Bronchial epithelial cell (primary cell): ENCODE results near the gene ANTXR1. TPM values are rescaled to one million over a fixed set of nuclear protein-coding genes. Genes with fewer than 3 reads are reported as not detected.

ENCODE experiments used
- DNase-seq: peaks from one replicate; pipeline ENCODE4 v3.0.0-alpha.2; 2010; ENCODE audit warnings: low read depth
- FAIRE-seq: peaks from 2 replicates; lab custom pipeline; 2011; peaks lifted over from hg19 to GRCh38; lab: Jason Lieb, UNC
- H3K27me3 ChIP-seq: 2 replicates; pipeline ENCODE4 v1.5.1; 2011; ENCODE audit warnings: low read length; ENCODE audit not compliant: control insufficient read depth, insufficient read depth
- H3K36me3 ChIP-seq: 2 replicates; pipeline ENCODE4 v1.5.1; 2011; ENCODE audit warnings: low read length; ENCODE audit not compliant: control insufficient read depth, insufficient read depth
- H3K4me3 ChIP-seq: 2 replicates; pipeline ENCODE4 v1.5.1; 2011; ENCODE audit warnings: mild to moderate bottlenecking, low read depth, low read length, control low read depth
- CTCF ChIP-seq: IDR thresholded peaks from 2 replicates; pipeline ENCODE4 v1.5.1; 2011; ENCODE audit warnings: mild to moderate bottlenecking, moderate library complexity, low read length, control low read depth, inconsistent platforms; ENCODE audit not compliant: insufficient read depth, severe bottlenecking
- total RNA-seq: library from RNA; depleted of rRNA; stranded (reverse); fragments of >200 nt; gene quantifications from 2 replicates; pipeline ENCODE4 v1.2.1, GENCODE V29; 2014

The ANTXR1 gene
- total RNA-seq, 1 donor from 2014 or later: 3.7 TPM

- no peak for DNase-seq
- Histone ChIP-seq H3K36me3 (no peaks in the 10 kb centered on the region), H3K27me3 (peaks cover 3% of the 10 kb centered on the region), H3K4me3 (no peak overlapping the region)
- no peak for TF ChIP-seq CTCF
- no peak for FAIRE-seq
These were observed 34.9 kb upstream of the ANTXR1 start for GRCh38 chr2:68978098-68978497.

- FAIRE-seq: no peak
- DNase-seq: no peak
- Histone ChIP-seq H3K27me3 (peaks cover 3% of the 10 kb centered on the region), H3K36me3 (no peaks in the 10 kb centered on the region), H3K4me3 (no peak overlapping the region)
- no peak for TF ChIP-seq CTCF
These were observed 32.0 kb upstream of the ANTXR1 start for GRCh38 chr2:68980956-68981355.

- Histone ChIP-seq H3K27me3 (peaks cover 2% of the 10 kb centered on the region), H3K36me3 (no peaks in the 10 kb centered on the region), H3K4me3 (no peak overlapping the region)
- FAIRE-seq (no peak), DNase-seq (no peak)
- no peak for TF ChIP-seq CTCF
These were observed 25.9 kb upstream of the ANTXR1 start for GRCh38 chr2:68987021-68987503.

- no peak for FAIRE-seq
These were observed 23.9 kb upstream of the ANTXR1 start for GRCh38 chr2:68989035-68989434.

GRCh38 chr2:68992341-68992740, 20.6 kb upstream of the ANTXR1 start:
- no peak overlapping the region for H3K4me3 ChIP-seq
- H3K27me3 ChIP-seq: peaks cover 2% of the 10 kb centered on the region
- FAIRE-seq (no peak), DNase-seq (no peak)
- no peaks in the 10 kb centered on the region for H3K36me3 ChIP-seq
- TF ChIP-seq CTCF: no peak

More at GRCh38 chr2:68989035-68989434, 23.9 kb upstream of the ANTXR1 start:
- Histone ChIP-seq H3K4me3 (no peak overlapping the region), H3K27me3 (peaks cover 2% of the 10 kb centered on the region), H3K36me3 (no peaks in the 10 kb centered on the region)
- no peak for TF ChIP-seq CTCF
- no peak for DNase-seq

- TF ChIP-seq CTCF: no peak
- DNase-seq (no peak), FAIRE-seq (no peak)
- H3K36me3 ChIP-seq: no peaks in the 10 kb centered on the region
- peaks cover 2% of the 10 kb centered on the region for H3K27me3 ChIP-seq
- no peak overlapping the region for H3K4me3 ChIP-seq
These were observed 20.0 kb upstream of the ANTXR1 start for GRCh38 chr2:68992933-68993332.
